HG02840 (cell line): Measurements from ENCODE around the gene C3orf49.

ENCODE experiments used
- ATAC-seq: cut with Tn5 transposase; IDR thresholded peaks from one replicate; pipeline ENCODE4 v1.9.1; 2021; ENCODE audit warnings: mild to moderate bottlenecking, moderate library complexity, moderate number of reproducible peaks; ENCODE audit not compliant: unreplicated experiment, low FRiP score

Gene C3orf49

DNA sequence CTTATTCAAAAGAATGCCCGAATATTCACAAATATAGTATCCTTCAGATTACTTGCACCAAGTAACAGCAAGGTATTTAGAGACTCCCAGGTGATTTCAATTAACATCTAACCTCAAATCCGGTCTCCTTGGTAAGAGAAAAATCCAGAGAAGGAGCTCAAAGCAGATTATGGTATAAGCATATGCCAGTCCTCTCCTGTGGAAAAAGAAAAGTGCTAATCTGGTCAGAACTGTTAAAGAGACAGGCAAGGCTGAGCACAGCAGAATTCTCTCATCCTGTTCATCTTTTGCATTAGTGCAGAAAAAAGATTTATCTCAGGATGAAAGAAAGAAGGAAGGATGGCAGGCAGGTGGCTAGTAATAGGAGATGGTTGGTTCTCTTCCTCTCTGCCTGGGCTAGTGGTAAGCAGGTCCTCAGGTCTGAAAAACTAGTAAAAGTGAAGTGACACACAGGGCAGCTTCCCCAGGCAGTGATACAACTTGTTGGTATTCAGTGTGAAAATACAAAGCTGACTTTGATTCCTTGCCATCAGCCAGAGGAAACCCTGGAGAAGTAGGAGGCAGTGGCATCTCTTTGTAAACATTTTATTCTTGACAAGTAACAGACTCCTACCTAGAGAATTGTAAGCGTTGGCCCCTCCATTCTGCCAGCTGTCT lies 58.8 kb downstream of the C3orf49 start:
- ATAC-seq, result no peak

DNA sequence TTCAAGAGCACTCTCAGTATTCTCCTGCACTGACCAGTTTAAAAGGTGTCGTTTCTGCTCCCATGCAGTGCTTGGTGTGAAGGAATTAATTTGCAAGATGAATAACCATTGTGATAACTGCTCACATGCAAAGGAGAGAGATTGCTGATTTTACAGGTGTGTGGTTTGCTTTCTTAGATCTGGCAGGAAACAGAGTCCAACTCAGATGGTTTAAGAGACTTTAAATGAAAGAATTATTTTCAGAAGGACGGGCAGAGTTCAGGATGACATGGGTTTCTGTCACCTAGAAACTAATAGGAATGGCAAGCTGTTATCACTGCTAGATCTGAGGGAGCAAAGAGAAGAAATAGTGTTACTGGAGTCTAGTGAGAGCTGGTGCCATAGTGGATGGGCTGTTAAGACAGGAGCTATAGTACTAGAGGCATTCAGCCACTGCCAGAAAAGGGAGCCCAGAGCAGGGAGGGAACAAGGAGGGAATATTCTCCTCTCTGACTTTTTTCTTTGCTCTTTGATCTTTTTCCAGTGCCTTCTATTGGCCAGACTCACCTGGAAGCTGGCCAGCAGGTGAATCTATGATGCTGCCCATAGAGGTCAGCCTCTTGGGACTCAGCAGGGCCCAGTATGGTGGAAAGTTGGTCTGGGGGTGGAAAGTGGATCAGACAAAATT lies 59.4 kb downstream of the C3orf49 start:
- no peak for ATAC-seq

DNA sequence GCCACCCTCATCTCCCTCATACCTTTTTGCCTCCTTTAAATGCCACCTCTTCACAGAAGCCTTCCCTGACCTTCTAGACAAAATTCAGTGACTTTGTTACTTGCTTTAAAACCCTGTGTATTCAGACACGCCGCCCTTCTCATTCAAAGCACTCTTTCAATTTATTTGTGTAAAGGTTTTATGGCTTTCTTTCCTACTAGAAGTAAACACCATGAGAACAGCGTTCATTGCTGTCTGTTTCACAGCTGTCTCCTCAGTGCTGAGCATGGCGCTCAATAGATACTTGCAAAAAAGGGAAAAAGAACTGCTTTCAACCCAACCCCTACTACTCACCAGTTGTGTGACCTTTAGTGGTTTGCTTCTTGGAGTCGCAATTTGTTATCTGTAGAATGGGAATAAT lies 61.6 kb downstream of the C3orf49 start:
- no peak for ATAC-seq

DNA sequence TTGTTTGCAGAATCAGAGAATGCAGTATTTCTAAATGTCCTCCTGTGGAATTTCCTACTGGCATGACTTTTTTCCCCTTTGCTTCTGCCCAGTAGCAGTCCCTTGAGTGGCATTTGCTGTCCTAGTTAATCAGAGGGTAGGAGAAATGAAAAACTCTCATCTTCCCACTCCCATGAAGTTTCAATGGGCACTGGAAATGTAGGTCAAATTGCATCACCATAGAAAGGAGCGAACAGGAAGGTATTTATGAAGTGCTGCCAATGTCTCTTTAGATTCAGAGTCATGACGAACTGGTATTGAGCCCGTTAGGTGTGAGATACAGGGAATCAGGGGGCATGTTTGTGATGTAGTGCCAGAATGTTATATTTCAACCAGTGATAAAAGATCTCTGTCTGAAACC lies 67.8 kb downstream of the C3orf49 start:
- no peak for ATAC-seq

DNA sequence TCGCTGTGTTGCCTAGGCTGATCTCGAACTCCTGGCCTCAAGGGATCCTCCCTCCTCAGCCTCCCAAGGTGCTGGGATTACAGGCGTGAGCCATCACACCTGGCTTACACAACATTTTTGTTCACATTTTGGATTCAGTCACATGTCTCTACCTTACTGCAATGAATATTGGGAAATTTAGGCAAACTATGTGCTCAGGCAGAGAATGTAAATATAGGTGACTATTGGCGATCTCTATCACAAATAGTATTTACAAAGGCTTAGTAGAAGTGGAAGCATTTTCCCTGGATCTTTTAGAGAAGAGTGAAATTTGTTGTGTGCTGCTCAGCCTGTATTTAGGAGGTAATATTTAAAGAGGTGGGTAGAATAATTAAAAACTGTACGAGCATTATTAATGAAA lies 72.4 kb downstream of the C3orf49 start:
- no peak for ATAC-seq

DNA sequence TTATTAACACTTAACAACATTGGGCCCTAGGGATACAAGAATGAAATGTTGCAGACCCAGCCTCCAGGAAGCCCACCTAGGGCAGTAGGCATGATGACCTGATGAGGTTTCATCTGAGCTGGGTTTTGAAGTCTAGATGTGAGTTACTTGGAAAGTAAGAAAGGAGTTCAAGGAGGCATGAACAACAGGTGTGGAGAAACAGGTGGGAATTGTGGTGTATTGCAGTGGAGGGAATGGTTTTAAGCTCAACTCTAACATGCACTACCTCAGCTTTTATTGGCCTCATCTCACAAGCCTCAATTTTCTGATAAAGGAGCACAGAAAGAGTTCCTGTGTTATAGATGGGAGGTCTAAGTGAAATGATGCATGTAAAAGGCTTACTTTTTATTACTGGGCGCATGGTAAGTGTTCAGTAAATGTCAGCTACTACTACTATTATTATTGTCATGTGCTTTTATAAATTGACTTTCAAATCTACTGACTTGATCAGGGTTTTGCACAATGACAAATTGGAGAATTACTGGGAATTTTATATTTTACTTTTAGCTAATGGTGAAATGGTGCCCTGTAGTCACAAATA lies 73.8 kb downstream of the C3orf49 start:
- no peak for ATAC-seq

DNA sequence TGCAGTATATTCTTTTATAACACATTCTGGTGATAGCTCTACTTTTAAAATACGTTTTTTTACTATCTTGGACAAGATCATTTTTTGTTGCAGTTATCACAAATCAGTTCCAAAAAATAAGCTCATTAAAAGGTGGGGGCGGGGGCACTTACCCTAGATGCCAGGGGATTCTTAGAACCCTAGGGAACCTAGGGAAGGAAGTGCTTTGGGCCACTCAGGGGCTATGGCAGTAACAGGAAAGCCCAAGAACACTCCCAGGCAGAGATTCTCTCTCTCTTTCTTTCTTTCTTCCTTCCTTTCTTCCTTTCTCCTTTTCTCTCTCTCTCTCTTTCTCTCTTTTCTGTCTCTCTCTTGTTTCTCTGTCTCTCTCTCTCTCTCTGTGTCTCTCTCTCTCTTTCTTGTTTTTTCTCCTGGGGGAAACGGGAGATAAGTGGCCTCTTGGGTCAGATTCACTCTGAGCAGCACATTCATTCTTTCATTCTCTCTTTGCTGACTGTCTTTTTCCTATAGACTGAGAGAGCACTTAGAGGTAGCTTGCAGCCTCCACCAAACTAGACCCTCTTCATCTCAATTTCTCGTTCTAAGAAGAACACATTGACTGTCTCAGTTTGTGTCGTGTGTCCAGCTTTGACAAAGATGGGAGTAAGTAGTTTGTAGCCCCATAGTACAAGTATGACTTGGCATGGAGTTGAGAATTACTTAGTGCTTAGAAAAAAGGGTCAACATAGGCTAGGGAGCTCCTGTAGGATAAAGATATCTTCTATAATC lies 76.5 kb downstream of the C3orf49 start:
- no peak for ATAC-seq

DNA sequence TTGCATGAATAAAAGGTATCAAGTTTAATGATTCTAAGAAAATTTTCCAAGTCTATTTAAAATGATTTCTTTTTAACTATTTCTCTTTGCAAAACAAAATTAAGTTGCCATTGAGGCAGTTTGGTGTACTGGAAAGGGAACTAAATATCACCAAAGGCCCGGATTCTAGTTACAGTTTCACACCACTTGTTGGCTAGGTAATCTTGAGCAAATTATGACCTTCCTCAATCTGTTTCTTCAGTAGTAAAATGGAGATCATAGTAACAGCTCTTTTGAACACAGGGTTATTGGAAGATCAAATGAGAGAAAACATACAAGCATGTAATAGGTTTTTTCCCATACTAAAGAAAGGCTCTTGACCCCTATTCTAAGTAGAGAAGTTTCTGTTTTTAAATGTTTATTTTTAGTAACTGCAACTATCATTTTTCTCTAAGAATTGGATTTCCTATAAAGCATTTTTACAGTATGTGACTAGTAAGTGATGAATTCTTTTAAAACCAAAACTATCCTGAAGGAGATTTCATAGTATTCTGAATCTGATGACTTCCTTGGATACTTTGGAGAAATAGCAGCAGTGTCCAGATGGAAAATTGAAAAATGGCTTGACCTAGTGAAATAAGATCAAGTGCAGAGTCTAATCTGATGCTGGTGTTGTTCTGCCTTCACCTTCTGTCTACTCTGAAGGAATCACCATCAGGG lies 77.4 kb downstream of the C3orf49 start:
- ATAC-seq, result no peak
